Measurements from ENCODE around the gene SOST. TPM values are rescaled to one million over a fixed set of nuclear protein-coding genes. Genes with fewer than 3 reads are reported as not detected.

Gene SOST
- total and polyA plus RNA-seq, 2 donors (not counting 3 experiments of a cell fraction or from before 2014, with no cell fraction given): not detected

DNA sequence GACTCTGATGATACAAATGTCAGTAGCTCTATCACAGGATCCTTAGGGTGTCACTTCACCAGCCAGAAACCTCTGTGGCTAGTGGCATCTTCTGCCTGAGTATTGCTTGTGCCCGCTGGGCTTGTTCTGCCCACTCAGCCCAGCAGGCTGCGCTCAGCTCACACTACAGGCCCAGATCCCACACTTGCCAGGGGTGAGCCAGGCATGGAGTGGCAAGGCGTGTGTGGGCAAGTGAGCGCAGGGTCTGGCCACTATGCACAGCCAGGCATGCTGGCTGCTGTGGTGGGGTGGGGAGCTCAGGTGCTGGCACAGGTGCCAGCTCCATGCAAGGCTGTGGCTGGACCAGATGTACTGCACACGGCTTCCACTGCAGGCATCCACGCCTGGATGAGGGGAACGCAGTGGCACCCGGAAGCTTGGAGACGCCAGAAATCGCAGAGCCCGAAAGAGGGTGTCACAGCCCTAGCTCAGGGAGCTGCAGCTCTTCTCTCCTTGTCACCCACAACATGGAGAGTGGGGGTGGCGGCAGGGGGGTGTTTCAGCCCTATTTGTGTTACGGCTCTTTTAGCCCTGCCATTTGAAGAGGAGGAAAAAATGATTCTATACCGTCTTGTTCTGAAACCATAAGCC, 31.8 kb upstream of the SOST start:
- H3K9me3 ChIP-seq (replicated peaks; ENCODE audit: control insufficient read depth, insufficient read depth, low read length): no peaks in the 10 kb centered on the region
- H3K4me2 ChIP-seq (ENCODE audit: insufficient read depth, low read length): no peak overlapping the region
- H3K9me1 ChIP-seq (replicated peaks; ENCODE audit: control insufficient read depth, extremely low read depth, insufficient read depth, low read length): no peaks in the 10 kb centered on the region
- no peak overlapping the region for H2AFZ ChIP-seq (ENCODE audit: low read depth, low read length)
- no peaks in the 10 kb centered on the region for H3K36me3 ChIP-seq (ENCODE audit: control insufficient read depth in 2 of 2, extremely low read depth in 1 of 2, insufficient read depth in 2 of 2, low read length in 2 of 2)
- H3K9ac ChIP-seq (replicated peaks; ENCODE audit: extremely low read depth, insufficient read depth, low read length): no peak overlapping the region
- no peaks in the 10 kb centered on the region for H3K79me2 ChIP-seq (ENCODE audit: control insufficient read depth, insufficient read depth, low read length)
- no peak overlapping the region for H3K4me3 ChIP-seq (replicated peaks in 1 of 3; ENCODE audit: insufficient read depth in 1 of 3, low read depth in 1 of 3, low read length in 3 of 3)
- dilution Hi-C loops (cut with MboI; ENCODE audit: extremely low pct_ligation_motif_present, low sequenced_read_pairs): no loop called here
- no peaks in the 10 kb centered on the region for H4K20me1 ChIP-seq (replicated peaks; ENCODE audit: control insufficient read depth, extremely low read depth, insufficient read depth, low read length)
- intact Hi-C loops (cut with micrococcal nuclease): loop anchor here (1.0 kb wide), 1 partner anchor 56 kb away; no protein-coding TSS in a partner anchor
- TF ChIP-seq EZH2 (IDR thresholded peaks at IDR 0.05; ENCODE audit: borderline replicate concordance, low read depth, low read length, severe bottlenecking): no peak
- TF ChIP-seq, protein P1, sequence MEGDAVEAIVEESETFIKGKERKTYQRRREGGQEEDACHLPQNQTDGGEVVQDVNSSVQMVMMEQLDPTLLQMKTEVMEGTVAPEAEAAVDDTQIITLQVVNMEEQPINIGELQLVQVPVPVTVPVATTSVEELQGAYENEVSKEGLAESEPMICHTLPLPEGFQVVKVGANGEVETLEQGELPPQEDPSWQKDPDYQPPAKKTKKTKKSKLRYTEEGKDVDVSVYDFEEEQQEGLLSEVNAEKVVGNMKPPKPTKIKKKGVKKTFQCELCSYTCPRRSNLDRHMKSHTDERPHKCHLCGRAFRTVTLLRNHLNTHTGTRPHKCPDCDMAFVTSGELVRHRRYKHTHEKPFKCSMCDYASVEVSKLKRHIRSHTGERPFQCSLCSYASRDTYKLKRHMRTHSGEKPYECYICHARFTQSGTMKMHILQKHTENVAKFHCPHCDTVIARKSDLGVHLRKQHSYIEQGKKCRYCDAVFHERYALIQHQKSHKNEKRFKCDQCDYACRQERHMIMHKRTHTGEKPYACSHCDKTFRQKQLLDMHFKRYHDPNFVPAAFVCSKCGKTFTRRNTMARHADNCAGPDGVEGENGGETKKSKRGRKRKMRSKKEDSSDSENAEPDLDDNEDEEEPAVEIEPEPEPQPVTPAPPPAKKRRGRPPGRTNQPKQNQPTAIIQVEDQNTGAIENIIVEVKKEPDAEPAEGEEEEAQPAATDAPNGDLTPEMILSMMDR (IDR thresholded peaks at IDR 0.05; ENCODE audit: extremely low read depth in 1 of 2, insufficient read depth in 1 of 2, low read depth in 1 of 2, low read length in 2 of 2): peak; percentile 21 to 53
- ChIA-PET POLR2A (no interaction called here), CTCF (interaction anchor here (0.7 to 5.0 kb wide), 15 partner anchors 10 to 154 kb away, joined by 3 to 153 read pairs (median 4); partner anchors contain the start of genes CD300LG and CFAP97D1)
- no peak overlapping the region for H3K27ac ChIP-seq (ENCODE audit: insufficient read depth, low read depth, low read length)
- no peak for DNase-seq (ENCODE audit: low read depth, low spot score)
- H3K27me3 ChIP-seq (ENCODE audit: control insufficient read depth in 2 of 2, insufficient read depth in 2 of 2, low read length in 2 of 2): peaks cover 0 to 1% of the 10 kb centered on the region in 2 experiments
- FAIRE-seq: no peak
- BruUV-seq (replicated peaks): no TSS peak
- H3K4me1 ChIP-seq (ENCODE audit: control insufficient read depth, extremely low read depth, insufficient read depth, low read length): no peaks in the 10 kb centered on the region

DNA sequence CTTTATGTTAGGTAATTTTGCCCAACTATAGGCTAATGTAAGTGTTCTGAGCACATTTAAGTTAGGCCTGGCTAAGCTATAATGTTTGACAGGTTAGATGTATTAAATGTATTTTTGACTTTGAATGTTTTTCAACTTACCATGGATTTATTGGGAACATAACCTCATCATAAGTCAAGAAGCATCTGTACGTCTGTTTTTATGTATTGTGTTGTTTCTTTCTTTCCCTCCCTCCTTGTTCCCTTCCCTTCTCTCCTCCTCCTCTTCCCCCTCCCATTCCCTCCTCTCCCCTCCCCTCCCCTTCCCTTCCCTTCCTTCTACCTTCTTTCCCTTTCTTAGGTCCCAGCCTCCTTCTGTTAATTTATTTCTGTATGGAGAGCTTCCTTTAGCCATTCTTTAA, 30.9 kb upstream of the SOST start:
- no peaks in the 10 kb centered on the region for H3K9me3 ChIP-seq (replicated peaks; ENCODE audit: control insufficient read depth, insufficient read depth, low read length)
- no peaks in the 10 kb centered on the region for H3K9me1 ChIP-seq (replicated peaks; ENCODE audit: control insufficient read depth, extremely low read depth, insufficient read depth, low read length)
- H4K20me1 ChIP-seq (replicated peaks; ENCODE audit: control insufficient read depth, extremely low read depth, insufficient read depth, low read length): no peaks in the 10 kb centered on the region
- TF ChIP-seq GATA2 (IDR thresholded peaks at IDR 0.05; ENCODE audit: insufficient read depth, insufficient read length, low read depth, low read length): no peak
- TF ChIP-seq, protein P2, sequence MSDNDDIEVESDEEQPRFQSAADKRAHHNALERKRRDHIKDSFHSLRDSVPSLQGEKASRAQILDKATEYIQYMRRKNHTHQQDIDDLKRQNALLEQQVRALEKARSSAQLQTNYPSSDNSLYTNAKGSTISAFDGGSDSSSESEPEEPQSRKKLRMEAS (IDR thresholded peaks at IDR 0.05; ENCODE audit: insufficient read depth, insufficient read length): no peak
- no peak for TF ChIP-seq JUN (IDR thresholded peaks at IDR 0.05; ENCODE audit: borderline replicate concordance, insufficient read depth, insufficient read length, low read depth)
- TF ChIP-seq, protein P1 (IDR thresholded peaks at IDR 0.05; ENCODE audit: extremely low read depth in 1 of 2, insufficient read depth in 1 of 2, low read depth in 1 of 2, low read length in 2 of 2): no peak
- no peak for TF ChIP-seq POLR2A (IDR thresholded peaks at IDR 0.05; ENCODE audit: low read depth, low read length)
- no peak for TF ChIP-seq EZH2 (IDR thresholded peaks at IDR 0.05; ENCODE audit: borderline replicate concordance, low read depth, low read length, severe bottlenecking)
- no peak for TF ChIP-seq FOS (IDR thresholded peaks at IDR 0.05; ENCODE audit: borderline replicate concordance, insufficient read depth, low read length)
- TF ChIP-seq POLR2AphosphoS5 (IDR thresholded peaks at IDR 0.05; ENCODE audit: insufficient read depth, low read depth, low read length): no peak
- no peak for TF ChIP-seq MYC (IDR thresholded peaks at IDR 0.05; ENCODE audit: low read depth, low read length)
- H3K4me3 ChIP-seq (replicated peaks in 1 of 3; ENCODE audit: insufficient read depth in 1 of 3, low read depth in 1 of 3, low read length in 3 of 3): no peak overlapping the region
- no peak for FAIRE-seq
- H3K36me3 ChIP-seq (ENCODE audit: control insufficient read depth in 2 of 2, extremely low read depth in 1 of 2, insufficient read depth in 2 of 2, low read length in 2 of 2): no peaks in the 10 kb centered on the region
- DNase-seq (ENCODE audit: low read depth, low spot score): no peak
- CTCF ChIA-PET: interaction anchor here (0.7 to 5.0 kb wide), 15 partner anchors 9 to 154 kb away, joined by 3 to 153 read pairs (median 4); partner anchors contain the start of genes CD300LG and CFAP97D1
- no peak overlapping the region for H3K27ac ChIP-seq (ENCODE audit: insufficient read depth, low read depth, low read length)
- no peak overlapping the region for H3K4me2 ChIP-seq (ENCODE audit: insufficient read depth, low read length)
- peaks cover 0 to 1% of the 10 kb centered on the region in 2 experiments for H3K27me3 ChIP-seq (ENCODE audit: control insufficient read depth in 2 of 2, insufficient read depth in 2 of 2, low read length in 2 of 2)
- peaks cover 5% of the 10 kb centered on the region for H3K4me1 ChIP-seq (ENCODE audit: control insufficient read depth, extremely low read depth, insufficient read depth, low read length)
- dilution Hi-C loops (cut with MboI; ENCODE audit: extremely low pct_ligation_motif_present, low sequenced_read_pairs) (no loop called here), intact Hi-C loops (cut with micrococcal nuclease) (no loop called here)
- POLR2A ChIA-PET: no interaction called here
- H3K79me2 ChIP-seq (ENCODE audit: control insufficient read depth, insufficient read depth, low read length): no peaks in the 10 kb centered on the region
- no peak overlapping the region for H3K9ac ChIP-seq (replicated peaks; ENCODE audit: extremely low read depth, insufficient read depth, low read length)
- no peak overlapping the region for H2AFZ ChIP-seq (ENCODE audit: low read depth, low read length)
- BruUV-seq (replicated peaks): no TSS peak
